Medulla oblongata (tissue), 1 donor: ENCODE results near the gene FASTKD1.

ENCODE experiments used
- DNase-seq: peaks from one replicate; pipeline ENCODE4 v3.0.0-alpha.2; 2015; ENCODE audit errors: extremely low spot score

FASTKD1 gene

GRCh38 chr2:169509298-169509885 lies 64.3 kb downstream of the FASTKD1 start, which contains the start of gene KLHL41:
TSS of gene KLHL41 (plus strand) at chr2:169509702. CDS start at chr2:169509779, 77 bp downstream.
- no peak for DNase-seq

GRCh38 chr2:169507698-169508097 lies 66.0 kb downstream of the FASTKD1 start:
- no peak for DNase-seq

- DNase-seq, result no peak
Observed at GRCh38 chr2:169504651-169505050, 69.0 kb downstream of the FASTKD1 start.

- DNase-seq, result no peak
Observed at GRCh38 chr2:169495310-169495928, 78.2 kb downstream of the FASTKD1 start.

GRCh38 chr2:169493360-169493759 lies 80.3 kb downstream of the FASTKD1 start:
- no peak for DNase-seq

GRCh38 chr2:169491378-169491777 lies 82.3 kb downstream of the FASTKD1 start:
- no peak for DNase-seq

- DNase-seq, result no peak
Observed at GRCh38 chr2:169490834-169491233, 82.8 kb downstream of the FASTKD1 start.

GRCh38 chr2:169486487-169486886 lies 87.2 kb downstream of the FASTKD1 start:
- DNase-seq, result no peak

GRCh38 chr2:169485650-169486138 lies 88.0 kb downstream of the FASTKD1 start:
- no peak for DNase-seq

GRCh38 chr2:169480079-169480465 lies 93.6 kb downstream of the FASTKD1 start:
- no peak for DNase-seq
